AG04450 (cell line): ENCODE data around the gene INSYN1. TPM values are rescaled to one million over a fixed set of nuclear protein-coding genes. Genes with fewer than 3 reads are reported as not detected.

Experiments
- CTCF ChIA-PET: fragments of 300-600, 350-600 bp; formaldehyde crosslinking; extraction: SDS; loops from one replicate; lab custom pipeline; 2022; ENCODE audit warnings: antibody characterized with exemption, inconsistent platforms; lab: Charles Lee
- POLR2A ChIA-PET: fragments of 350-600 bp; formaldehyde crosslinking; extraction: SDS; loops from one replicate; lab custom pipeline; 2021; ENCODE audit warnings: antibody characterized with exemption, inconsistent platforms; lab: Yijun Ruan, JAX
- DNase-seq: peaks from one replicate; pipeline ENCODE4 v3.0.0-alpha.2; 2011; ENCODE audit warnings: low read depth, low spot score
- H3K27ac ChIP-seq: one replicate; pipeline ENCODE4 v1.5.1; 2012; ENCODE audit warnings: low read depth, low read length, control low read depth
- H3K27me3 ChIP-seq: one replicate; pipeline ENCODE4 v1.6.0; 2012; ENCODE audit warnings: low read length; ENCODE audit not compliant: control insufficient read depth, insufficient read depth
- H3K4me3 ChIP-seq: 2 replicates; pipeline ENCODE4 v1.5.1; 2011; ENCODE audit warnings: mild to moderate bottlenecking, low read depth, low read length, control low read depth
- H3K9me3 ChIP-seq: 2 replicates; pipeline ENCODE4 v1.5.1; 2012; ENCODE audit warnings: low read length; ENCODE audit not compliant: control insufficient read depth, insufficient read depth
- CTCF ChIP-seq: IDR thresholded peaks from 2 replicates; pipeline ENCODE4 v1.5.1; 2011; ENCODE audit warnings: low read depth, low read length, control low read depth, inconsistent platforms
- polyA plus RNA-seq: library from polyadenylated mRNA; depleted of rRNA; stranded (reverse); fragments of >200 nt; gene quantifications from 2 replicates; pipeline ENCODE4 v1.2.3, GENCODE V29; 2011

Gene INSYN1
- polyA plus RNA-seq, 1 experiment: 0.29 TPM

DNA sequence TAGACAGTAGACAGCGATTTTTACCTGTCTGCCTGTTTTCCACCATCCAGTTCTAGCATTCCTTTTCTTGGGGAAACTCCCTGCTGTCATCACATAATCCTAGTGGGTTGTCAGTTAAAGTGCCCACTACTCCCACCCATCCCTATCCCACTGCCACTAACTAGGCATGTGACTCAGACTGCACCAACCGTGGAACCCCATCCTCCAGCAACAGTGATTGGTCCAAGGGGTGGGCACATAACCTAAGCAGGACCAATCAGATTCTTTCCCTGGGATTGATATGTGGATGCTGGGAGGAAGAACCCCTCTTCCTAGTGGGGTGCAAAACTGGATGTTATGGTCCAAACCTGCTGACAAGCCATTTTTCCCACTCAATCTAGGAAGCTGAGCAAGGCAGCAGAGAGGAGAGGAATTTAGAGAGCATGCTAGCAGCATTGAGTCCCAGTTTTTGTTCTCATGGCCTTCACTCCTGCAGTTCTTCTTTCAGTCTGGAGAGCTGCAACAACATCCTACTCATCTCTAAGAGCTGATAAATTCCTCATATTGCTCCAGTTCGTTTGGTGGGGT, 3.9 kb upstream of the INSYN1 start:
- CTCF ChIA-PET: no interaction called here
- TF ChIP-seq CTCF: no peak
- POLR2A ChIA-PET: no interaction called here
- Histone ChIP-seq H3K9me3 (no peaks in the 10 kb centered on the region), H3K27ac (no peak overlapping the region), H3K27me3 (peaks cover 63% of the 10 kb centered on the region), H3K4me3 (no peak overlapping the region)
- no peak for DNase-seq

- POLR2A ChIA-PET: interaction anchor here (0.6 kb wide), 1 partner anchor 519 kb away, joined by 3 read pairs; no protein-coding TSS in a partner anchor
- Histone ChIP-seq H3K27me3 (peaks cover 61% of the 10 kb centered on the region), H3K4me3 (no peak overlapping the region), H3K9me3 (no peaks in the 10 kb centered on the region), H3K27ac (no peak overlapping the region)
- no peak for TF ChIP-seq CTCF
- CTCF ChIA-PET: no interaction called here
- DNase-seq: no peak
These were observed 3.2 kb upstream of the INSYN1 start for GRCh38 chr15:73756390-73756789.

GRCh38 chr15:73755946-73756345, 2.8 kb upstream of the INSYN1 start:
- no peaks in the 10 kb centered on the region for H3K9me3 ChIP-seq
- TF ChIP-seq CTCF: no peak
- POLR2A ChIA-PET: interaction anchor here (0.6 kb wide), 1 partner anchor 519 kb away, joined by 3 read pairs; no protein-coding TSS in a partner anchor
- CTCF ChIA-PET: no interaction called here
- H3K4me3 ChIP-seq: no peak overlapping the region
- DNase-seq: no peak
- no peak overlapping the region for H3K27ac ChIP-seq
- H3K27me3 ChIP-seq: peaks cover 62% of the 10 kb centered on the region

- CTCF ChIA-PET: no interaction called here
- H3K4me3 ChIP-seq: no peak overlapping the region
- DNase-seq: no peak
- POLR2A ChIA-PET: no interaction called here
- H3K27ac ChIP-seq: no peak overlapping the region
- H3K27me3 ChIP-seq: peaks cover 62% of the 10 kb centered on the region
- no peak for TF ChIP-seq CTCF
- H3K9me3 ChIP-seq: no peaks in the 10 kb centered on the region
These were observed 2.3 kb upstream of the INSYN1 start for GRCh38 chr15:73755481-73755880.

DNA sequence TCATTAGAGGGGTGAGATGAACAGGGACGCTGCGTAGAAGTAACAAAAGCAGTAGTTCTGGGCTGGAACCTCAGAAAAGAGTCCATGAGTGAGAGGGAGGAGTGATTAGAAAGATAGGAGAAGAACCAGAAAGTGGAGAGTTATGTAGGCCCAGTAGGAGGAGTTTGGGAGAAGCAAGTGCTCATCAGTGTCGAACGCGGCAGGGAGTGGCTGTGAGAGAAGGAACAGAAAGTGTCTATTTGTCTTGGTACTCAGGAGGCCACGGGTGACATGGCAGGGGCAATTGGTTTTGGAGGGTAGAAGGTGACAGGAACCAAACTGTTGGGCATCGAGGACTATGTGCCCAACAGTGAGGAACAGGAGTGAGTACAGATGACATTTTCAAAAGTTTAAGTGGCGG, 1.3 kb upstream of the INSYN1 start:
- POLR2A ChIA-PET: no interaction called here

More for the DNA sequence above, 1.3 kb upstream of the INSYN1 start:
- CTCF ChIA-PET: interaction anchor here (0.8 to 1.1 kb wide), 2 partner anchors 50 to 54 kb away, joined by 3 read pairs; no protein-coding TSS in a partner anchor
- Histone ChIP-seq H3K27me3 (peaks cover 62% of the 10 kb centered on the region), H3K4me3 (no peak overlapping the region), H3K9me3 (no peaks in the 10 kb centered on the region), H3K27ac (no peak overlapping the region)
- no peak for DNase-seq
- no peak for TF ChIP-seq CTCF
